GM10248 (cell line): ENCODE measurements around the gene NOL4L.
"Not testable (repeated sequence)": the region's sequence is repeated elsewhere in the genome, so short reads cannot be mapped to it uniquely, and the experiment has no call there.

Experiments used
- CTCF ChIA-PET: fragments of 300-600 bp; sonication (Branson Sonifier 250); formaldehyde crosslinking; extraction: SDS; loops from one replicate; lab custom pipeline; 2021; ENCODE audit warnings: antibody characterized with exemption; lab: Yijun Ruan, JAX
- POLR2A ChIA-PET: fragments of 350-650 bp; sonication (Branson Sonifier 250); formaldehyde crosslinking; extraction: SDS; loops from one replicate; lab custom pipeline; 2020; ENCODE audit warnings: antibody characterized with exemption; lab: Yijun Ruan, JAX
- DNase-seq: peaks from one replicate; pipeline ENCODE4 v3.0.0; 2012; ENCODE audit errors: extremely low spot score
- CTCF ChIP-seq: IDR thresholded peaks from 2 replicates; pipeline ENCODE4 v1.5.1; 2012; ENCODE audit warnings: mild to moderate bottlenecking, low read depth; ENCODE audit errors: extremely low read depth, missing control alignments, control extremely low read depth

NOL4L gene

DNA sequence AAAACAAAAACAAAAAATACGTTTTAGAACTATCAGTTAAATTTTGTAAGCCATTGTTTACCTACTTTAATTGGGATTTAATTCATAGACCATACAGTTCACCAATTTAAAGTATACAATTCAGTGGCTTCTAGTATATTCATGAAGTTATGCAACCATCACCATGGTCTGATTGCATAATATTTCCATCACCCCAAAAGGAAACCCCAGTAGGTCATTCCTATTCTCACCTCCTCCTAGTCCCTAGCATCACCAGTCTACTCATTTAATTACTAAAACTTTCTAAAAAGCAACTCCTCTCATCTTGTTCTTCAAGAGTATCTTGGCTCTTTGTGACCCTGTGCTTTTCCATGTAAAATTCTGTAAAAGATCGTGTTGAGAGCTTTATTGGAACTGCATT lies 166.8 kb downstream of the NOL4L start:
- ChIA-PET CTCF (interaction anchor here (1.4 kb wide), 1 partner anchor 27 kb away, joined by 3 read pairs; no protein-coding TSS in a partner anchor), POLR2A (no interaction called here)
- no peak for DNase-seq
- no peak for TF ChIP-seq CTCF

GRCh38 chr20:32416206-32416605 lies 168.9 kb downstream of the NOL4L start:
- ChIA-PET POLR2A (no interaction called here), CTCF (interaction anchor here (0.6 to 2.1 kb wide), 5 partner anchors 8 to 29 kb away, joined by 3 to 11 read pairs (median 3); no protein-coding TSS in a partner anchor)
- no peak for TF ChIP-seq CTCF
- no peak for DNase-seq

DNA sequence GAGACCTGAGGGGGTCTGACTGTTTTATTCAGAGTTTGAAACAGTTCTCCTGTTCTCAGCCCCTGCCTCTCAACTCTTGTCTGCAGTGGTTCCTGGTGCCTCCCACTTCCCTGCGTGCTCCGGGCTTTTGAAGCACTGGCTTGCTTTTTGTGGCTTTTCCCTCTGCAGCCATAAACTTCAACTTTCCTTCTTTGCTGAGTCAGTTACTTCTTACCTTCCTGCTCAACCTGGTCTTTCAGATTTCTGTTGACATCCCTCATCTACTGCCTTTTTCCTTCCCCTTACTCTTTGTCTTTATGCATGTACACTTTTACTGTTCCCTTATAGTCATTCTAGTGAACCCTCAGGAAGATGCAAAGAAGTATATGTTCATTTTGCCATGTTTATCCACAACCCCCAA lies 169.6 kb downstream of the NOL4L start:
- no peak for TF ChIP-seq CTCF
- DNase-seq, result no peak
- POLR2A ChIA-PET, result no interaction called here
- CTCF ChIA-PET, result interaction anchor here (0.6 to 2.1 kb wide), 4 partner anchors 9 to 16 kb away, joined by 3 to 11 read pairs (median 3); no protein-coding TSS in a partner anchor

DNA sequence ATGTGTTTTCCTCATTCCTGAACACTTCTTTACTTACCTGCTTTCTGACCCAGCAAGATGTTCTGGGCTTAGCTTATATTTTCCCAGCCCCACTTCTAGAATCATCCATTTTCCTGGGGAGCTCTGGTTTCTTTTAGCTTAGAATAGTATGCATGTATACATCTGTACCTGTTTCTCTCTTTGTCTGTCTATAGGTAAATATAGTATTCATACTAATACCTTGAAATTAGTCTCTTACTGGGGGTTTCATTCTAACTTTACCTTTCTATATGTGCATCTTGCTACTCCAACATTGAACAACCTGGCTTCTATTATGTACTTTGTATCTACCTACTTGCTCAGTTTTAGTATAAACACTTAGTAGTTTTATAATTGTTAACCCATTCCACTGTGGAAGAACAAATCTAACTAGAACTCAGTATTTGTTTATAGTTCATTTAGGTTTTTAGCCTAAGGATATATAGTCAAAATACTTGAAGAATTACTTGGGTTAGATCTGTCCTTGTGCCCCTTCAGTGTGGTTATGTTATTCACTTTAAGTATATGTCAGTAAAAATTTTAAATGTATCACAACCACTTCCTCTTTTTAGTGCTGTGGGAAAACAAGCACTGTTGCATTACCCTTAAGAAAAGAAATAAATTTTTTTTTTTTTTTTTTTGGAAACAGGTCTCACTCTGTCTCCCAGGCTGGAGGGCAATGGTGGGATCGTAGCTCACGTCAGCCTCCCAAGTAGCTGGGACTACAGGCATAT lies 173.0 kb downstream of the NOL4L start:
- no peak for DNase-seq
- TF ChIP-seq CTCF, result no peak
- POLR2A ChIA-PET, result no interaction called here
- CTCF ChIA-PET, result interaction anchor here (1.7 kb wide), 2 partner anchors 9 to 21 kb away, joined by 4 read pairs; no protein-coding TSS in a partner anchor

DNA sequence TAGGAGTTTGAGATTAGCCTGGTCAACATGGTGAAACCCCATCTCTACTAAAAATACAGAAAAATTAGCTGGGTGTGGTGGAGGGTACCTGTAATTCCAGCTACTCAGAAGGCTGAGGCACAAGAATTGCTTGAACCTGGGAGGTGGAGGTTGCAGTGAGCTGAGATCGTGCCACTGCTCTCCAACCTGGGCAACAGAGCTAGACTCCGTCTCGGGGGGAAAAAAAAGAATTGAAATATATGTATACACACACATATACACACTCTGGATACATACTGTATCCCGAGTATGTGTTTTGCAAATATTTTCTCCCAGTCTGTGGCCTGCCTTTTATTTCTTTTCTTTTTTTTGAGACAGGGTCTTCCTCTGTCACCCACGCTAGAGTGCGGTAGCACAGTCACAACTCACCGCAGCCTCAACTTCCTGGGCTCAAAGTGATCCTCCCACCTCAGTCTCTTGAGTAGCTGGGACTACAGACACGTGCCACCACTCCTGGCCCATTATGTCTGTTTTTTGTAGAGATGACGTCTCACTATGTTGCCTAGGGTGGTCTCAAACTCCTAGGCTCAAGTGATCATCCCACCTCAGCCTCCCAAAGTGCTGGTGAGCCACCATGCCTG lies 177.9 kb downstream of the NOL4L start:
- POLR2A ChIA-PET, result not testable (repeated sequence)
- CTCF ChIA-PET, result interaction anchor here (4.1 kb wide), 1 partner anchor 9 kb away, joined by 11 read pairs; no protein-coding TSS in a partner anchor

GRCh38 chr20:32406701-32407100 lies 178.4 kb downstream of the NOL4L start:
- CTCF ChIA-PET, result interaction anchor here (1.5 to 4.1 kb wide), 2 partner anchors 10 to 21 kb away, joined by 4 to 11 read pairs; no protein-coding TSS in a partner anchor

More for the DNA sequence above, 177.9 kb downstream of the NOL4L start:
- DNase-seq, result not testable (repeated sequence)

More at GRCh38 chr20:32406701-32407100, 178.4 kb downstream of the NOL4L start:
- no peak for DNase-seq
- no peak for TF ChIP-seq CTCF
- POLR2A ChIA-PET, result interaction anchor here (0.7 kb wide), 1 partner anchor 142 kb away, joined by 3 read pairs; no protein-coding TSS in a partner anchor
